ENCODE results near the gene CAND2.

The CAND2 gene

DNA sequence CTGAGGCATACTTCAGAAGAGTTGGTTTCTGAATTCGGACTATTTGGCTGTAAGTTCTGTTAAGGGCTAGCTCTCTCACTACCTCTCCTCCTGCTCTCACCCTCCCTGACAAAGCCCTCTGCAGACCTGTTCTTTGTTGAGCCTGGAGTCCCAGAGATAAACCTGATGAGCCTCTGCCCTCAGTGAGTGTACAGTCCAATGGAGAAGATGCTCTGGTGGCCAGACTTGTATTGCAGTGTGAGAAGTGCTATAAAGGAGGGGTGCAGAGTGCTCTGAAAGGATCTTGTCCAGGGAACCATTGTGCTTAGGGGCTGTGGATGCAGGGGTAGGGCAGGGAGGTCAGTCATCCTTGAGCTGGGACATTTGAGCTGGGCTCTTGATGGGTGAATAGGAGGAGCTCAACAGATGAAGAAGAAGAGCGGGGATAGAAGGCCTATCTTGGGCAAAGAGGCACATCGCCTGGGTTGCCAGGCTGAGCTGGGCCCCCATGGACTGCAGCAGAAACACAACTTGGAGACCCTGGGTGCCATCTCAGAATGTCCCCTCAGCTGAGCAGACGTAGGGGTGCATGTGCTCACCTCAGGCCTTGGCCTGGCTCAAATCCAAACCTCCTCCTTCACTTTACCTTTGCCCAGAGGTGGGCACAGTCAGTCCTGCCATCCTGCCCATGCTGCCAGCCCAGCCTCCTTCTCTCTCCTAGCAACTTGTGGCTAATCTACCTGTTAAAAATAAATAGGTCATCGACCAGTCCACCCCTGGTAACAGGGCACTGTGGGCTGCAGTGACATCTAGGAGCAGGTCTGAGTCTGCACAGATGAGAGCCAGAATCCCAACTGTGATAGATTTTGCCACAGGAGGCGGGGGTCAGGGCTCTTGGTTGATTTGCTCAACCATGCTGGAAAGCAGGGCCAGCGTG, 3.3 kb downstream of the CAND2 start:
- DNase-seq (ENCODE audit: low read depth in 3 of 3, low spot score in 1 of 3) = no peak

DNA sequence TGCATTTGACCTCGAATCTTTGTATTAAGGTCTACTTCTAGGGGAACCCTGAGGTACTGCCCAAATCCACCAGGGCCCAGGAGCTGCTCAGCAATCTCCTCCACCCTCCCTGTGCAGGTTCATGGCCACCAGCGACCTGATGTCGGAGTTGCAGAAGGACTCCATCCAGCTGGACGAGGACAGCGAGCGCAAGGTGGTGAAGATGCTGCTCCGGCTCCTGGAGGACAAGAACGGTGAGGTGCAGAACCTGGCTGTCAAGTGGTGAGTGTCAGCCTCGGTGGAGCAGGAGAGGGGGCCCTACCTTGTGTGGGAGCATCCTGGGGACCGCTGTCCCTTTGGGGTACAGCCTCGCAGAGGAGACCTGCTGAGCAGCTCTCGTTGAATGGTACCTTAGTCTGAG, 6.9 kb downstream of the CAND2 start:
- no peak for DNase-seq (ENCODE audit: low read depth in 3 of 3, low spot score in 1 of 3)

DNA sequence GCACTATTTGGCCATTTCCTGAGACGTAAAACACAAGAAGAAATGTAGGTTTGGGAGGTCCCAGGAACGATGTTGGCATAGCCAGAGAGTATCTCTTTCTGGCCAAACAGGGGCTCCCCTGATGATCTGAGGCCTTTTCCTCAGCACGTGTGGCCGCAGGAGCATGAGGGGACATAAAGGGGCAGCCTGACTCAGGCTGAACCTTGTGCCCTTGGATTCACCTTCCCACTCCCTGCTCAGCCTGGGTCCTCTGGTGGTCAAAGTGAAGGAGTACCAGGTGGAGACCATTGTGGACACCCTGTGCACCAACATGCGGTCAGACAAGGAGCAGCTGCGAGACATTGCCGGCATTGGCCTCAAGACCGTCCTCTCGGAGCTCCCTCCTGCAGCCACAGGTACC, 10.6 kb downstream of the CAND2 start:
- no peak for DNase-seq (ENCODE audit: low read depth in 3 of 3, low spot score in 1 of 3)

DNA sequence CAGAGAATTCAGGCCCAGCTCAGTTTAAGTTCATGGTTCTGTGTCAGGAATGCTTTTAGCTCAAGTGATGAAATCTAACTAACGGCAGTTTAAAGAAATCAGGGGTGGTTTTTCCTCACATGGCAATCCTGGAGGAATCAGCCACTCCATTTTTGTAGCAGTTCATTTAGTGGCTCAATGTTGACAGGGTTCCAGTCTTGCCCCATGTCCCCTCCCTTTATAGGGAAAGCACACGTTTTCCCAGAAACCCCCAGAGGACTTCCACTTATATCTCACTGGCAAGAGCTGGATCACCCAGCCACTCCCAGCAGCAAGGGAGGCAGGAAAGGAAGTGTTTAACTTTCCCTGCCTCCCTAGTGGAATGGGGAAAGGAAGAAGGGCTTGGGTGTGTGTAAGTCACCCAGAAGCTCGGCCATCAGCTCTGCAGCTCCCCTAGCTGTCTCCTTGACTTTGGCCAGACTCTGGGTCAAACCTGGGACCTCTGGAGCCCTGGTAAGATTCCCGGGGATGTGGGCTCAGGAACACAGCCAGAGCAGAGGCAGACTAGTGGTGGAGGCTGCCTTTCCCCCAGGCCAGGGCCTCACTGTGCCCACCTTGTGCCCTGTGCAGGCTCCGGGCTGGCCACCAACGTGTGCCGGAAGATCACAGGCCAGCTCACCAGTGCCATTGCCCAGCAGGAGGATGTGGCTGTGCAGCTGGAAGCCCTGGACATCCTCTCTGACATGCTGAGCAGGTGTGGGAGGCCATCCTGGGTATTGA, 11.3 kb downstream of the CAND2 start:
- no peak for DNase-seq (ENCODE audit: low read depth in 3 of 3, low spot score in 1 of 3)

DNA sequence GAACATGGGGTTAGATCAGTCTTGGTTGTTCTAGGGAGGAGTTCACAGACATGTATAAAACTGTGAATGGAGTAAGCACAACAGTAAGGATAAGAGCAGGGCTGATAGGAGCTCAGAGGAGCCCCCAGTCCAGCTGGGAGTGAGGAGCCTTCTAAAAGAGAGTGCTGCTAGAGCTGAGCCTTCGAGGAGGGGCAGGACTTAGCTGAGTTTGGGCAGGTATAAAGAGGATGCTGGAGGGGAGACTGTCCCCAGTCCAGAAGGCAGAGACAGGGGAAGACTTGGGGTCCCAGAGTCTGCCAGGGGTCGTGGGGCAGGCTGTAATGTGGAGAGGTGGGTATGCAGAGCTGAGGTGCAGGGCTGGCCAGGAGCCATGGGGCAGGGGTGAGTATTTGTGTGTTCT, 12.1 kb downstream of the CAND2 start:
- no peak for DNase-seq (ENCODE audit: low read depth in 3 of 3, low spot score in 1 of 3)

DNA sequence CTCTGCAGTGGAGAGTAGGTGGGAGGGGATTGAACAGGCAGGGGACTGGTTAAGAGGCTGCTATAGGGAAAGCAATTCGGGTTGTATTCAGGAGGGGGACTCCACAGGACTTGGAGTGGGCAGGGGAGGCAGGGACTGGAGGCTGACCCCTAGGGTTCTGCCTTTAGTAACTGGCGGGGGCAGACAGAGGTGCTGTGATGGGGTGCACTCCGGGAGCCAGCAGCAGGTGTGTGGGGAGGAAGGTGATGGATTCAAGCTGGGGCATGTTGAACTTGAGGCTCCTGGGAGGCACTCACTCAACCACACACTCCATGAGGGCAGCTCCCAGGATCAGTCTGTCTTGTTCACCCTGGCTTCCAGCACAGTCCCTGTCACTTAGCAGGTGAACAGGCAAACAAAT, 12.5 kb downstream of the CAND2 start:
- no peak for DNase-seq (ENCODE audit: low read depth in 3 of 3, low spot score in 1 of 3)

DNA sequence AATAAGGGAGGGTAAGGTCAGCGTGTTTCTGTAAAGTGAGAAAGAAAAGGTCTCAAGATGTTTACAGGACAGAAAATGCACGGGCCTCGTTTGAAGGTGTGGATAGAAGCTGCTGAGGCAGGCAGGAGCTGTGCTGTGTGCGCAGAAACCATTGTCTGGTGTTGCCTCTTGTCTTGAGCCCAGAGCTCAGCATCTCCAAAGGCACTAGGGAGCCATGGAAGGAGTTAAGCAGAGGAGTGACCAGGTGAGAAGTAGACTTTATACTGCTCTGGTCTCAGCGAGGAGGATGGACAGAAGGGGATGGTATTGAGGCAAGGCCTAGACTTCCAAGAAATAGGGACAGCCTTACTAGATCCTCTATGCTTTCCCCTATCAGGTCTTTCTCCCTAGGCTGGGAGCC, 13.0 kb downstream of the CAND2 start:
- no peak for DNase-seq (ENCODE audit: low read depth in 3 of 3, low spot score in 1 of 3)

DNA sequence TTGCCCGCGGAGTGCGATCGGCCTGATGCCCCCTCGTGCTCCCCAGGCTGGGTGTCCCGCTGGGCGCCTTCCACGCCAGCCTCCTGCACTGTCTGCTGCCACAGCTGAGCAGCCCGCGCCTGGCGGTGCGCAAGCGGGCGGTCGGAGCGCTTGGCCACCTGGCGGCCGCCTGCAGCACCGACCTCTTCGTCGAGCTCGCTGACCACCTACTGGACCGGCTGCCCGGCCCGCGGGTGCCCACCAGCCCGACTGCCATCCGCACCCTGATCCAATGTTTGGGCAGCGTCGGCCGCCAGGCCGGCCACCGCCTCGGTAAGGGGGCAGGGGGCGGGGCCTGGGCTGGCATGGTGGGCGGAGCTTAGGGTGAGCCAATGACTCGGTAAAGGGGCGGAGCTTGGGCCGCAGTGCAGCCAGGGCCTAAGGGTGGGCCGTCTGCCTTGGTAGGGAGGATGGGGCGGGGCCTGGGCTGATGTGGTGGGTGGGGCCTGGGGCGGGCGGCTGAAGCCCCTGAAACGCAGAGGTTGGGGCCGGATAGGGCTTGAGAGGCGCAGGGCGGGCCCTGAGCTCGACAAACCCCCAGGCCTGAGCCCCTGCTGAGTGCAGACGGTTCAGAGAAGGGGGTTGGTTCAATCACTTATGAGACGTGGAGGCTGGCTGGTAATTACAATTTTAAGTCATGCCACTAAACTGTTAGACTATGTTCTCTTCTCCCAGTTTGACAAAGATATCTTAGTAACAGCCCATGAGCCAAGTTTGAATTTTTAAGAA, 13.7 kb downstream of the CAND2 start:
- peak; percentile 83 to 93 (median 84) for DNase-seq (ENCODE audit: low read depth in 3 of 3, low spot score in 1 of 3)

DNA sequence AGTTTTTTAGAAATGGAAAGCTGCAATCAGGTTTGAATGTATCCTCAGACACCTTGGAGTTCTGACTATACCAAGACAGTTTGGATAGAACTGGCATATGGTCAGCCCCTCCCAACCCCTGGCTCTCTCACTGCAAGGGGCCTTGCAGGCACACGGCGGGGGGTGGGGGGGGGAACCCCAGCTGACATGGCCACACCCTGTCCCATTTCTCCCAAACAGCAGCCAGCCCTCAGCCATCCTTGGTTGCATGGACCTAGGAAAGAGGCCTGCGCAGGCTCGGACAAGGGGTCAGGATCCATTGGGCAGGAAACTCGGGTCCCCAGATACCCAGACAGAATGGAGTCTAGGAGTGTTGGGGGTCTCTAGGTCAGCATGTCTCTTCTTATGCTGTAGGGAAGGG, 14.5 kb downstream of the CAND2 start:
- no peak for DNase-seq (ENCODE audit: low read depth in 3 of 3, low spot score in 1 of 3)

DNA sequence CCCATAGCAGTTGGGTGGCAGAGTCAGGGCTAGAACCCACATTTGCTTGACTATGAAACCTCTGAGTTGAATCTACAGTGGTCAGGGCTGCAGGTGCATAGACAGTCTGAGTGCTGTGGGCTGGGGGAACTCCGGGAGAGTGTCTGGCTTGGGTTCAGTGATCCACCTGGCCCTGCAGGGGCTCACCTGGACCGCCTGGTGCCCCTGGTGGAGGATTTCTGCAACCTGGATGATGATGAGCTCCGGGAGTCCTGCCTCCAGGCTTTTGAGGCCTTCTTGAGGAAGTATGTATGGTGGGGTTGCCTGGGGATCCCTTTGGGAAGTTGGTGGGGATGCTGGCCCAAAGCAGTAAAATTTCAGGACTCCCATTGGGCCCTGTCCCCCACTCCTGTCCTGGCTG, 16.3 kb downstream of the CAND2 start:
- DNase-seq (ENCODE audit: low read depth in 3 of 3, low spot score in 1 of 3) = no peak

DNA sequence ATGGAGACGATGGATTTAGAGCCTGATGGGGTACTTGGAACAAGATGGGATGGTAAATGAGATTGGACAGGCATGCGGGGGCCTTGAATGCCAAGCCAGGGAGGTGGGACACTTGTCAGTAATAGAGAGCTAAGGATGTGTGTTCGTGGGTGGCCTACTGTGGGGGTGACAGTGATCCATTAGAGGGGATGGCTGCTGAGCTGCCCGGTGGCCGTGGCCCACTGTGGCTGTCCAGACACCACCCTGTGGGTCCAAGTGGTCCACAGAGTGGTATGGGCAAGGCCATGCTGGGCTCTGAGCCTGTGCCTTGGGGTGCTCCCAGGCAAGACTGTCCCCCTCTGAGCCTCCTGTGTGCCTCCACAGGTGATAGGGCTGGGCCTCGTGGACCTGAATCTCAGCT, 17.5 kb downstream of the CAND2 start:
- DNase-seq (ENCODE audit: low read depth in 3 of 3, low spot score in 1 of 3) = no peak

DNA sequence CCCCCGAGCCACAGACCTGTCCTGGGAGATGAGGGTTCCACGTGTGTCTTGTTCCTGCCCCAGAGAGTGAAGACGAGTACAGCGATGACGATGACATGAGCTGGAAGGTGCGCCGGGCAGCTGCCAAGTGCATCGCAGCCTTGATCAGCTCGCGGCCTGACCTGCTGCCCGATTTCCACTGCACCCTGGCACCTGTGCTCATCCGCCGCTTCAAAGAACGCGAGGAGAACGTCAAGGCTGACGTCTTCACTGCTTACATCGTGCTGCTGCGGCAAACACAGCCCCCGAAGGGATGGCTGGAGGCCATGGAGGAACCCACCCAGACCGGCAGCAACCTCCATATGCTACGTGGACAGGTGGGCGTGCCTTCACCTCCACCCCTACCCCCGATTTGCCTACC, 18.6 kb downstream of the CAND2 start:
- no peak for DNase-seq (ENCODE audit: low read depth in 3 of 3, low spot score in 1 of 3)

DNA sequence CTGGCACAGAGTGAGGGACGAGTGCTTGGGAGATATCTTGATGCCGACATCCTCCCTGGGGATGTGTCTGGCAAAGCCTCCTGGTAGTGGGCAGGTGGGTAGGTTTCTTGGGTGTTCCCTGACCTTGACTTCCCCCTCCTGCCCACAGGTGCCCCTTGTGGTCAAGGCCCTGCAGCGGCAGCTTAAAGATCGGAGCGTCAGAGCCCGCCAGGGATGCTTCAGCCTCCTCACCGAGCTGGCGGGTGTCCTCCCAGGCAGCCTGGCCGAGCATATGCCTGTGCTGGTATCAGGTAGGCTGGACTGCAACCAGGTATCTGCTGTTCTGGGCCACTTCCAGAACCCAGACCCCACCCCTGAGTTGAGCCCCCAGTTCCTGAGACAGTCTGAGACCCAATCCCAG, 19.2 kb downstream of the CAND2 start:
- DNase-seq (ENCODE audit: low read depth in 3 of 3, low spot score in 1 of 3) = no peak

DNA sequence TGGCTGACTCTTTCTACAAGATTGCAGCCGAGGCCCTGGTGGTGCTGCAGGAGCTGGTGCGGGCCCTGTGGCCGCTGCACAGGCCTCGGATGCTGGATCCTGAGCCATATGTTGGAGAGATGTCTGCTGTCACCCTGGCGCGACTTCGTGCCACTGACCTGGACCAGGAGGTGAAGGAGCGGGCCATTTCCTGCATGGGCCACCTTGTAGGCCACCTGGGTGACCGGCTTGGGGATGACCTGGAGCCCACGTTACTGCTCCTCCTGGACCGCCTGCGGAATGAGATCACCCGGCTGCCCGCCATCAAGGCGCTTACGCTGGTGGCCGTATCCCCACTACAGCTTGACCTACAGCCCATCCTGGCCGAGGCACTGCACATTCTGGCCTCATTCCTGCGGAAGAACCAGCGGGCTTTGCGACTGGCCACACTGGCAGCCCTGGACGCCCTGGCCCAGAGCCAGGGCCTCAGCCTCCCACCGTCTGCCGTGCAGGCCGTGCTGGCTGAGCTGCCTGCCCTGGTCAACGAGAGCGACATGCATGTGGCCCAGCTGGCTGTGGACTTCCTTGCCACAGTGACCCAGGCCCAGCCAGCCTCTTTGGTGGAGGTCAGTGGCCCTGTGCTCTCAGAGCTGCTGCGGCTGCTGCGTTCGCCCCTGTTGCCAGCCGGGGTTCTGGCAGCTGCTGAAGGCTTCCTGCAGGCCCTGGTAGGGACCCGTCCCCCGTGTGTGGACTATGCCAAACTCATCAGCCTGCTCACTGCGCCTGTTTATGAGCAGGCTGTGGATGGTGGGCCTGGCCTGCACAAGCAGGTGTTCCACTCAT, 20.3 kb downstream of the CAND2 start:
- DNase-seq (ENCODE audit: low read depth in 3 of 3, low spot score in 1 of 3) = no peak

DNA sequence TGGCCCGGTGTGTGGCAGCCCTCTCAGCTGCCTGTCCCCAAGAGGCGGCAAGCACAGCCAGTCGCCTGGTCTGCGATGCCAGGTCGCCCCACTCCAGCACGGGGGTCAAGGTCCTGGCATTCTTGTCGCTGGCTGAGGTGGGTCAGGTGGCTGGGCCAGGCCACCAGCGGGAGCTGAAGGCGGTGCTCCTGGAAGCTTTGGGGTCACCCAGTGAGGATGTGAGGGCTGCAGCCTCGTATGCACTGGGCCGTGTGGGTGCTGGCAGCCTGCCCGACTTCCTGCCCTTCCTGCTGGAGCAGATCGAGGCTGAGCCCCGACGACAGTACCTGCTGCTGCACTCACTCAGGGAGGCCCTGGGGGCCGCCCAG, 20.8 kb downstream of the CAND2 start:
- DNase-seq (ENCODE audit: low read depth in 3 of 3, low spot score in 1 of 3) = no peak

DNA sequence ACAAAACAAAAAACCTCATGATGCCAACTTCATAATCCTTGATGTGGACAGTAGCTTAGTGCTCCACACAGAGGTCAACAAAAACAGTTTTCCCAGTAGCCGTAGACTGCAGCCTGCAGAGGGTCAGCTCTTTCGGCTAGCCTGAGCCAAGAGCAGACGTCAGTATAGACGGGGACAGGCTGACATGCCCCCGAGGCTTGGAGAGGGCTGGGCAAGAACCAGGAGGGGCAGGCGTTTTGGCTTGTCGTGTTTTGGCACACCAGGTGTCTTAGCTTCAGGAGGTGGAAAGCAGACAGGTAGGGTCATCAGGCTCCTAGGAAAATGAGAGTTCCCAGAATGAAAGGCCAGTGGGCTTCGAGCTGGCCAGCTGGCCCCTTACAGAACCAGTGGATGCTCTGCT, 21.8 kb downstream of the CAND2 start:
- no peak for DNase-seq (ENCODE audit: low read depth in 3 of 3, low spot score in 1 of 3)

DNA sequence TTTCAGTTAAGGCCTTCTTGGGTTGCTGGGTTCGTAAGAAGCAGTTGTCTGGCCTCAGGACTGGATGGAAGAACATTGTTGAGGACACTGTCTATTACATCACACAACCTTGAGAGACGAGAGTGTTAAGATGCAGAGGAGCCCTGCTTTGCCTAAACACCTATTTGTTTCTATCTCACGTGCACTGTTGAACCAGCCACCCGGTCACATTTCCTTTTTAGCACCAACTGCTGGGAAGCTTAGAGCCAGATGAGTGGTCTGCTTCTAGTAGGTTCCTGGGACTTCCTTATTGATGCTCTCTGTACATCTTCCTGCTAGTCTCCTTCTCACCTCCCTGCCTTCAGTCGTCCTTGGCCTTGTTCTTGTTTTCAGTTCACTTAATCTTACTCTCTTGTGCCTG, 22.3 kb downstream of the CAND2 start:
- DNase-seq (ENCODE audit: low read depth in 3 of 3, low spot score in 1 of 3) = no peak

DNA sequence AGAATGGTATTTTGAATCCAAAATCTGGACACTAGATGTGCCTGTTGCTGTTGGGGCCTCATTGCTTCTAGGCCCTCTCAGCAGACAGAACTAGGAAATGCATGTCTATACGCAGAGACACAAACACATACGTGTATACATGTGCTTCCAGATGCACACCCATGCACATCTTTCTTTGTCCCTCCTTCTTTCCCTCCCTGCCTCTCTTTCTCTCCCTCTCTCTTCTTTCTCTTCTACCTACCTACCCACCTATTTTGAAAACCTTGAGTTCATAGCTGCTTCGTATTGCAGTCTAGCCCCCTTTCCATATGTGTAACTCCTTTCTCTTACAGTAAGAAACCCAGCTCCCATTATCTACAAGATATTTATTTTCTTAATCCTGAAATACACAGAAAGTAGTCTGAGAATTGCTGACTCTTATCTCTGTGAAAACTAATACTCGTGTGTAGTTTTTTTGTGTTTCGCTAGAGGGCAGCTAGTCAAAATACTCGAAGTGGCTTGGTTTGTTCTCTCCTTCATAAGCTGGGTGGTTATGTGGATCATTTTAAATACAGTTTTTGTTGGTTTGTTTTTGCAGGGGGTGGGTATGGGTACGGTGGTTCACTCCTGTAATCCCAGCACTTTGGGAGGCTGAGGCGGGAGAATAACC, 26.4 kb downstream of the CAND2 start:
- DNase-seq (ENCODE audit: low read depth in 3 of 3, low spot score in 1 of 3) = no peak

DNA sequence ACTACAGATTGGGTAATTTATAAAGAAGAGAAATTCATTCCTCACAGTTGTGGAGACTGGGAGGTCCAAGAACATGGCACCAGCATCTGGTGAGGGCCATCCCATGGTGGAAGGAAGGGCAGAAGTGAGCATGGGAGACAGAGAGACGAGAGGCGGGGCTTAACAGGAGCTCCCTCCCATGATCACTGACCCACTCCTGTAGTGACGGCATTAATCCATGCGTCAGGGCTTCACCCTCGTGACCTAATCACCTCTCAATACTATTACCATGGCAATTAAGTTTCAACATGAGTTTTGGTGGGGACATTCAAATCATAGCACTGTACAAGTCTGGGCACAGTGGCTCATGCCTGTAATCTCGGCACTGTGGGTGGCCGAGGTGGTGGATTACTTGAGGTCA, 27.8 kb downstream of the CAND2 start:
- DNase-seq (ENCODE audit: low read depth in 3 of 3, low spot score in 1 of 3) = no peak

DNA sequence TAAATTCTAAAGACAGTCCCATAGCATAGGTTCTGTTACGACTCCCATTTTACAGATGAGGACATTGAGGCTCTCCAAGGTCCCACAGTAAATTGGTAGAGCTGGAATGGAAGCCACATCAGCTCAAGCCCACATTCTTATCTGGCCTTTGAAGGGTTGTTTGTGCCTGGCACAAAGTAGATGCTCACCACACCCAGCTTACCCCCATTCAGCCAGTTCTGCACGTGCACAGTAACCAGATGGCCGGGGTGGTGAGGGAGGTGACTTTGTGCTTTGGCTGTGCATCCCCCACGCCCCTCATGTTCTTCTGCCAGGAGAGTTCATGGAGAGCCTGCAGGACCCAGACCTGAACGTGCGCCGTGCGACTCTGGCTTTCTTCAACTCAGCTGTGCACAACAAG, 28.7 kb downstream of the CAND2 start:
- no peak for DNase-seq (ENCODE audit: low read depth in 3 of 3, low spot score in 1 of 3)

DNA sequence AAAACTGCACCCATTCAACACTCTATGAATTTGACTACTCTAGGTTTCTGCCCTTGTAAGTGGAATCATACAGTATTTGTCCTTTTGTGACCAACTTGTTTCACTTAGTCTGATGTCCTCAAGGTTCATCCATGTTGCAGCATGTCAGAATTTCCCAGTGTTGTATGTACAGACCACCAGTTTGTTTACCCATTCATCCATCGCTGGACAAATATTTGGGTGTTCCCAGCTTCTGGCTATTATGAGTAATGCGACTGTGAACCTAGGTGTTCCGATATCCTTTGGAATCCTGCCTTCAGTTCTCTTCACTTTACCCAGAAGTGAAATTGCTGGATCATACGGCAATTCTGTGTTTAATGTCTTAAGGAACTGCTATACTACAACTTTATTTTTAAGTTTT, 32.3 kb downstream of the CAND2 start:
- no peak for DNase-seq (ENCODE audit: low read depth in 3 of 3, low spot score in 1 of 3)

All from stimulated activated CD4-positive, alpha-beta T cell treated with anti-CD3 and anti-CD28 coated beads, TNF-alpha, amount 100 ng/mL, for 1 hour (primary cell).